ENCODE data around the gene NGDN.

The NGDN gene

DNA sequence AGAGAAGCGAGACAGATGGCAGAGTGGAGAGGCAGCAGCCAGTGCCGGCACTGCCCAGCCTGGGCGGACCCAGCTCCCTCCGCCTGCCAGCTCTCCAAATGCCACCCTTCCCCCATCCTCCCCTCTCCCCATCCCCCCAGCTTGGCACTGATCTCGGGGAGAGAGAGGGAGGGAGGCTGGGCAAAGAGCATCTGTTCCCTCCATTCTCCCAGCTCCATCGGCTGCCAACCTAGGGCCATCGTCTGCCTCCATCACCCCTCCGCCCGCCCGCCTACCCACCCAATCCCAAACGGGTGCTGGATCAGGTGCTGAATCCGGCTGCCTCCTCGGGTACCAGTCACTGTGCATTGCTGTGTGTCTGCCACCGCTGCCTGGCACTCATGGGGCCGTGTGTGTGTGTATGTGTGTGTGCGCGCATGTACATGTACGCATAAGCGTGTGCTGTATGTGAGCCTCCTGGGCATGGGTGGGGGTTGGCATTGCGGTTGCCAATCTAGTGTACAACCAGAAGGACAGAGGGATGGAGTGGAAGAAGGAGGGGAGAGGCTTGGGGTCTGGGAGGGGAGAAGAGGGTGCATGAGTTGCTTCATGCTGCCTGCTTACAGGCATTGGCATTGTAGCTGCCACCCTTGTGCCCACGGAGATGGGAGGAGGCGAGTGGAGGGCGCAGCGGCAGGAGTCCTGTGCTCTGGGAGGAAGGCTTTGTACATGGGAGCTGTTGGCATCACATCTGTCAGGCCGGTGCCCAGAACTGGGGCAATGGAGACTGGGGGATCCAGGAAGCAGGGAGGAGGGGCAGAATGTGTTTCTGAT is 43.7 kb downstream of the NGDN start:
- DNase-seq, result no peak
- TF ChIP-seq GATA1 (IDR thresholded peaks at IDR 0.05; ENCODE audit: low read depth, low read length) (no peak), POLR2A (IDR thresholded peaks at IDR 0.05; ENCODE audit: low read length) (no peak)

DNA sequence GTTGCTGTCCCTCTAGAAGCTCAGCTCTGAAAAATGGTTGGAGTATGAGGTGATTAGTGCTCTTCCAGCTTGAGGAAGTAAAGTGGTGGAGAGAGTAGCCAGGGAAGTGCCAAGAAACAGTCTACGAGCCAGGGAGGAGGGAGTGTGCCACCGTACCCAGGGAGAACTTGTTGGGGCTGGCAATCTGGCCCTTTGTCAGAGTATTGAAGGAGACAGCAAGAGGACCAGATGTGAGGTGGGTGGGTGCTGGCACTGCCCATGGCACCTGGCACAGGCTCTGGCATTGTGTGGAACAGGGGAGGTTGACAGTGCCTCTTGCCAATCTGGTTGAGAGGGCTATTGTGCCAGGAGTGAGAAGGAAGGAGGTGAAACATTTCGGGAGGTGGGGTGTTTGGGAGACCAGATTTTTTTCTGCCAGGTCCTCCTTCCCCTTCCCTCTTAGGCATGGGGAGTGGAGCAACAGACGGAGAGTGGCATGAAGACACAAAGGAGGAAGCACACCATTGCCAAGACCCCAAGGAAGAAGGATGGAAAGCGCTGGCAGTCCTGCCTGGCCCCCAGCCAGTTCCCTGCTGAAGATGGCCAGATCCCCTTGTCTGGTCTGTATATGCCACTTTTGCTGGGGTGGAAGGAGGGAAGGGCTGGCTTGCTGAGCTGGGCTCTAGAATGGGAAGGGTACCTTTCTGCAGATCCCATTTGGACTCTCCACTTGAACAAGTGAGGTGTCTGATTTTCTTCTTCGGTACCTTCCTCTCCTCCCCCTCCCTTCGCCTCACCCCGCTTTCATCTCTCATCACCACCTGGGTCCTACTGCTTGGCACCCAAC is 44.5 kb downstream of the NGDN start:
- no peak for TF ChIP-seq POLR2A (IDR thresholded peaks at IDR 0.05; ENCODE audit: low read length)
- no peak for TF ChIP-seq GATA1 (IDR thresholded peaks at IDR 0.05; ENCODE audit: low read depth, low read length)
- no peak for DNase-seq

- TF ChIP-seq GATA1 (IDR thresholded peaks at IDR 0.05; ENCODE audit: low read depth, low read length), result no peak
- no peak for TF ChIP-seq POLR2A (IDR thresholded peaks at IDR 0.05; ENCODE audit: low read length)
- DNase-seq, result no peak
These were observed 45.1 kb downstream of the NGDN start for GRCh38 chr14:23514644-23514957.

DNA sequence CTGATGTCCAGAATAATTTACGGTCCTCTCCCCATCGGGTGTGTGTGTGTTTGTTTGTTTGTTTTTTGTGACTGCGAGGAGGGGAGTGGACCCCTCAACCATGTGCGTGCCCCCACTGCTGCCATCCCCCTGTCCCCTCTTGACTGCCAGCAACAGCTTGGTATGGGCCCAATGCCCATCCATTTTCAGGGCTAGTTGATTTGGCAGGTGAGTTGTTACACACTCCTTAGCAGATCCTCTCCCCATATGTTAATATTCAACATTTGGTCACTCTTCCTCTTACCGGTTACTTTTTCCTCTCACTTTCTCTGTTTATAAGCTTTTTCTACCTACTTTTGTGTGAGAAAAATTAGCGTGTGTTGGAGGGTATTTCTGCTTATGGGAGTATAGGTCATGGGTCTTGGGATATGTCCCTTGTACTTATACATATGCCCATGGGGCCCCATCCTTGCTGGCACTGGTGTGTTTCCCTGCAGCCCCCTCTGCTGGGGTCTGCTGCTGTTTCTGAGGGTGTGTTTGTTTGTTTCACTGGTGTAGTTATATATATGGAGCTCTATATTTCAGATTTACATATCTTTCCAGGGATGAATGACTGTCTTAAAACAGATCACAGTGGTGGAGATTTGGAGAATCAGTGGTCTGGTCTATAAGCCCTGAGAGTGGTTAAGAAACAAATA is 48.3 kb downstream of the NGDN start:
- DNase-seq, result no peak
- TF ChIP-seq POLR2A (IDR thresholded peaks at IDR 0.05; ENCODE audit: low read length) (no peak), GATA1 (IDR thresholded peaks at IDR 0.05; ENCODE audit: low read depth, low read length) (no peak)

- TF ChIP-seq GATA1 (IDR thresholded peaks at IDR 0.05; ENCODE audit: low read depth, low read length) (no peak), POLR2A (IDR thresholded peaks at IDR 0.05; ENCODE audit: low read length) (no peak)
- no peak for DNase-seq
These were observed 49.2 kb downstream of the NGDN start for GRCh38 chr14:23518709-23519108.

- no peak for TF ChIP-seq GATA1 (IDR thresholded peaks at IDR 0.05; ENCODE audit: low read depth, low read length)
- no peak for TF ChIP-seq POLR2A (IDR thresholded peaks at IDR 0.05; ENCODE audit: low read length)
These were observed 51.5 kb downstream of the NGDN start for GRCh38 chr14:23520899-23521533.

GRCh38 chr14:23521785-23522640 is 52.5 kb downstream of the NGDN start:
- DNase-seq, result no peak
- TF ChIP-seq POLR2A (IDR thresholded peaks at IDR 0.05; ENCODE audit: low read length) (no peak), GATA1 (IDR thresholded peaks at IDR 0.05; ENCODE audit: low read depth, low read length) (no peak)

More at GRCh38 chr14:23520899-23521533, 51.5 kb downstream of the NGDN start:
- no peak for DNase-seq

DNA sequence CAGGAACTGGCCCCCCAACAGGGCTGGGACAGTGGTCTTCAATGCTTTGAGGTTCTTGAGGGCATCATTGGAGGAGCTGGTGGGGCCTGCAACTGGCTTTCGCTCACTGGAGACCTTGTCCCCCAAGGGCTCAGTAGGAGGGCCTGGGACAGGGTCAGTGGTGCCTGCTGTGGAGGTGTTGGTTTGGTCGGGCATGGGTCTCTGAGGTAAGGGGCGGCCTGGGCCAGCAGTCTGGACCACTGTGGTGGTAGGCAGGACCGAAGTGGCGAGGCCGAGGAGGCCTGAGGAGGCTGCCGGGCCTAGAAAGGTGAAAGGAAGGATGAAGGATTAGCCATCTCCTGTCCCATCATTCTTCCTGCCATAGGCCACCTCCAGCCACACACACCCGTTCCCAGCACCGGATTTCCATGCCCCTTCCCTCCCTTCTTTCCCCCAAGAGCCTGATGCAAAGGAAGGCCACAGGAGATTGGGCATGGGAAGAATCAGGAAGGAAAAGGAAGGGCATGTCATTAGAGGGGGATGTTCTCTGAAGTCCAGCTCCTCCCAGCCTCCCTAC is 53.2 kb downstream of the NGDN start:
- no peak for DNase-seq
- TF ChIP-seq POLR2A (IDR thresholded peaks at IDR 0.05; ENCODE audit: low read length), result no peak
- no peak for TF ChIP-seq GATA1 (IDR thresholded peaks at IDR 0.05; ENCODE audit: low read depth, low read length)

DNA sequence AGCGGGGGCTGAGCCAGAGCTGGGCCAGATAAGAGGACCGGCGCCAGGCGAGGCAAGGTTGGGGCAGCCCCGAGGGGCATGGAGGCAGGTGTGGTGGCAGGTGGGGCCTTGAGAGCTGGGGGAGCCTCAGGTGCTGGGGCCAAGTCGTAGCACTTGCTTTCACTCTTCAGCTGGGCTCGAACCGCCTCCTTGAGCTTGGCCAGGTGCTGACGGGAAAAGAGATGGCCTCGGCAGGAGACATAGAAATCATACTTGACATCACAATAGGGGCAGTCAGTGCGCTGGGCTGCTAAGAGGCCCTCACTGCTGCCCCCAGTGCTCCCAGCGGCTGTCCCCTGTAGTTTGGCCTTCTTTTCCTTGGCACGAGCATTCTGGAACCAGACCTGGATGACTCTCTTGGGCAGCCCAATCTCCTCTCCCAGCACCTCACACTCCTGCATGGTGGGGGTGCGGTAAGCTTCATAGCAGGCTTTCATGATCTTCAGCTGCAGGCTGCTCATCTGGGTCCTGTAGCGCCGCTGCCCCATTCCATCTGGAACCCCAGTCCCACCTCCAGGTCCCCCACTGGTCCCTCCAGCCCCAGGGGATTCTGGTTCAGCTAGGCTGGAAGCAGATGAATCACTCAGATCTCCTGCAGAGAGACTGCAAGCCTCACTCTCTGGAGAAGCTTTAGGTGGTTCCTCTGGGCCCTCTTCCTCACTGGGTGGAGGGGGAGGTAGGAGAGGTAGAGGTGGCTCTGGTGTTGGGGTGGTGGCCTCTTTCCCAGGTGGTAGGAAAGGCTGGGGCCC is 53.9 kb downstream of the NGDN start:
- no peak for DNase-seq
- TF ChIP-seq POLR2A (IDR thresholded peaks at IDR 0.05; ENCODE audit: low read length), result no peak

DNA sequence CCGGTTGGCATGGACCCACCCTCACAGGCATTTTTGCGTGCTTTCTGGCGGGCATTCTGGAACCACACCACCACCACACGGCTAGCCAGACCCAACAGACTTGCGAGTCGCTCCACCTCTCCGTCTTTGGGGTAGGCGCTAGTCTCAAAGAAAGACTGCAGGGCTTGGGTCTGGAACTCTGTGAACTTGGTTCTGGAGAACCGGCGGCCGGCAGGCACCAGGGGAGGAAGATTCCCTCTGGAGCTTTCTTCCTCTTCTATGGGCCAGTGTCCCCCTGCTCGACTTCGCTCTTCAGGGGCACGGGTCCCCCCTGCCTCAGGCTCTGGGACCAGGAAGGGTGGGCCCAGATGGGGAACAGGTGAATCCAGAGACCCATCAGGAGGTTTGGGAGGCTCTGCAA is 55.5 kb downstream of the NGDN start:
- no peak for TF ChIP-seq GATA1 (IDR thresholded peaks at IDR 0.05; ENCODE audit: low read depth, low read length)
- no peak for TF ChIP-seq POLR2A (IDR thresholded peaks at IDR 0.05; ENCODE audit: low read length)
- DNase-seq, result no peak

DNA sequence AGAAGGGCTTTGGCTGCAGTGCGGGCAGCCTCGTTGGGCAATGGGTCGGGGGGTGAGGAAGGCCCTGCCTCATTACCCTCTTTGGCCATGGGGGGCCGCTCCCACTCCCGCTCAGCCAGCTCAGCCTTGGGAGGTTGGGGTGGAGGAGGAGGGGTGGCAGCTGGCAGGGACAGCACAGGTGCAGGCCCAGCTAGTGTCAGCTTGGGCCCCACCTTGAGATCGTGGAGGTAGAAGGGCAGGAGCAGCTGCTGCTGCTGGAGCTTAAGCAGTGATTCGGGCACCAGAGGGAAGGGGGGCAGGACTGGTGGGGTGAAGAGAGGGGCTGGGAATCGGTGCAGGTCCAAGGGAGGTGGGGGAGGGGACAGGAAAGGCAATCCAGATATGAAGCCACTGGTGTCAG is 56.1 kb downstream of the NGDN start:
- TF ChIP-seq GATA1 (IDR thresholded peaks at IDR 0.05; ENCODE audit: low read depth, low read length), result no peak
- no peak for DNase-seq
